K562 (cell line): ENCODE measurements around the gene LHB. TPM values are rescaled to one million over a fixed set of nuclear protein-coding genes. Genes with fewer than 3 reads are reported as not detected.
A peak's percentile ranks its signal among the peaks of the same experiment; 100 is the strongest.

Source experiments
- CBX2 ChIP-seq: fragments of 200-600 bp; sonication (generic); IDR thresholded peaks from one replicate; pipeline ENCODE4 v1.6.1; 2012; ENCODE audit warnings: mild to moderate bottlenecking, low read length, inconsistent platforms; ENCODE audit not compliant: insufficient read depth, poor library complexity, severe bottlenecking
- CCAR2 ChIP-seq: fragments of 200-400 bp; formaldehyde crosslinking; IDR thresholded peaks from 2 replicates; pipeline ENCODE4 v1.6.1; 2017; ENCODE audit warnings: mild to moderate bottlenecking, low read depth, low read length
- HMG20A ChIP-seq: fragments of 450-650 bp; formaldehyde crosslinking; conservative IDR thresholded peaks from 2 replicates; pipeline ENCODE4 v1.4.0; 2020; ENCODE audit warnings: mild to moderate bottlenecking, mixed read lengths
- ILK ChIP-seq: fragments of 450-650 bp; IDR thresholded peaks from 2 replicates; pipeline ENCODE4 v1.6.1; 2016; ENCODE audit warnings: missing genetic modification characterization, low read depth, mild to moderate bottlenecking, missing compliant biosample characterization, moderate library complexity, borderline replicate concordance
- MYC ChIP-seq, 2 experiments: fragments of 250-450 bp in 1 of 2; sonication (Bioruptor Pico) in 1 of 2; IDR thresholded peaks; 2 replicates each; pipeline versions ENCODE4 v1.5.1 to v1.6.1; 2012 to 2021; ENCODE audit warnings: low read depth in 2 of 2, borderline replicate concordance in 1 of 2, improper control_type of control experiment in 1 of 2, low read length in 1 of 2, mild to moderate bottlenecking in 1 of 2, moderate library complexity in 1 of 2
- NR2C2 ChIP-seq, 2 experiments: fragments of 200-800 bp in 1 of 2; sonication (Bioruptor generic) in 1 of 2; sonication (generic) in 1 of 2; formaldehyde crosslinking in 1 of 2; IDR thresholded peaks; 2 replicates each; pipeline versions ENCODE4 v1.6.1 to v1.8.0; 2016 to 2022; ENCODE audit warnings: mild to moderate bottlenecking in 1 of 2, missing compliant biosample characterization in 1 of 2, missing genetic modification characterization in 1 of 2, missing genetic modification reagents in 1 of 2
- NR3C1 ChIP-seq: sonication (generic); formaldehyde crosslinking; IDR thresholded peaks from 2 replicates; pipeline ENCODE4 v1.8.1; 2022; ENCODE audit warnings: missing genetic modification reagents
- POLR2H ChIP-seq: IDR thresholded peaks from 2 replicates; pipeline ENCODE4 v1.6.1; 2016; ENCODE audit warnings: missing genetic modification characterization, low read depth, mild to moderate bottlenecking, control low read depth, missing compliant biosample characterization, moderate library complexity
- PTBP1 ChIP-seq: fragments of 200-400 bp; formaldehyde crosslinking; IDR thresholded peaks from 2 replicates; pipeline ENCODE4 v1.6.1; 2017; ENCODE audit warnings: low read depth, low read length
- RBM14 ChIP-seq: fragments of 200-400 bp; formaldehyde crosslinking; IDR thresholded peaks from 2 replicates; pipeline ENCODE4 v1.6.1; 2018; ENCODE audit warnings: low read depth, mild to moderate bottlenecking, low read length, moderate library complexity, borderline replicate concordance; ENCODE audit not compliant: insufficient read depth
- RFX1 ChIP-seq: fragments of 450-650 bp; IDR thresholded peaks from 2 replicates; pipeline ENCODE4 v1.6.1; 2016; ENCODE audit warnings: mild to moderate bottlenecking, moderate library complexity
- SMARCB1 ChIP-seq: IDR thresholded peaks from 2 replicates; pipeline ENCODE4 v1.6.1; 2011; ENCODE audit warnings: improper control_type of control experiment, low read depth; ENCODE audit not compliant: insufficient read length
- TEAD1 ChIP-seq, 2 experiments: fragments of 450-650 bp in 1 of 2; sonication (generic) in 1 of 2; formaldehyde crosslinking; IDR thresholded peaks; 2 replicates each; pipeline versions ENCODE4 v1.4.0 to v1.8.0; 2020 to 2022; ENCODE audit warnings: mild to moderate bottlenecking in 2 of 2, missing genetic modification reagents in 1 of 2
- TFAM ChIP-seq: fragments of 250-450 bp; sonication (Bioruptor Pico); conservative IDR thresholded peaks from 2 replicates; pipeline ENCODE4 v1.5.0; 2021; ENCODE audit warnings: mild to moderate bottlenecking, moderate library complexity
- YBX1 ChIP-seq: fragments of 450-650 bp; IDR thresholded peaks from 2 replicates; pipeline ENCODE4 v1.7.1; 2016; ENCODE audit warnings: mild to moderate bottlenecking
- ZBTB17 ChIP-seq: fragments of 450-650 bp; formaldehyde crosslinking; IDR thresholded peaks from 2 replicates; pipeline ENCODE4 v1.4.0; 2020; ENCODE audit warnings: mild to moderate bottlenecking
- ZC3H4 ChIP-seq: sonication (generic); formaldehyde crosslinking; IDR thresholded peaks from 2 replicates; pipeline ENCODE4 v1.9.0; 2021; ENCODE audit warnings: missing genetic modification reagents, borderline replicate concordance
- ZFP30 ChIP-seq: fragments of 250-450 bp; sonication (Bioruptor Pico); IDR thresholded peaks from 2 replicates; pipeline ENCODE4 v1.8.0; 2022; ENCODE audit warnings: moderate library complexity, mild to moderate bottlenecking, inconsistent platforms, borderline replicate concordance
- ZFP36 ChIP-seq: fragments of 150-350 bp; IDR thresholded peaks from 2 replicates; pipeline ENCODE4 v1.6.1; 2018; ENCODE audit warnings: low read length, low read depth; ENCODE audit not compliant: partially characterized antibody
- ZNF146 ChIP-seq: IDR thresholded peaks from one replicate; pipeline ENCODE4 v1.6.1; 2018; ENCODE audit warnings: missing compliant biosample characterization; ENCODE audit not compliant: unreplicated experiment
- ZNF232 ChIP-seq: sonication (generic); formaldehyde crosslinking; IDR thresholded peaks from 2 replicates; pipeline ENCODE4 v1.8.0; 2022; ENCODE audit warnings: mild to moderate bottlenecking, missing genetic modification reagents
- ZNF347 ChIP-seq: fragments of 450-650 bp; formaldehyde crosslinking; IDR thresholded peaks from 2 replicates; pipeline ENCODE4 v1.4.0; 2020; ENCODE audit warnings: low read depth, mild to moderate bottlenecking, moderate library complexity
- ZNF655 ChIP-seq: fragments of 250-450 bp; sonication (Bioruptor Pico); IDR thresholded peaks from 2 replicates; pipeline ENCODE4 v1.5.0; 2021
- ZNF780A ChIP-seq: fragments of 250-450 bp; sonication (Bioruptor Pico); IDR thresholded peaks from 2 replicates; pipeline ENCODE4 v1.5.0; 2021; ENCODE audit warnings: mild to moderate bottlenecking
- ZNF785 ChIP-seq: fragments of 250-450 bp; sonication (Bioruptor Pico); IDR thresholded peaks from 2 replicates; pipeline ENCODE4 v1.4.0; 2020; ENCODE audit warnings: mild to moderate bottlenecking
- polyA plus RNA-seq, 8 experiments: library from polyadenylated mRNA; depleted of rRNA in 4 of 8; stranded (reverse) in 5 of 8; unstranded in 3 of 8; fragments of >200 nt; fragmentation: Nextera tagmentation in 2 of 8; fragmentation: Illumina TruSeq in 1 of 8; extraction: Ambion mirVana in 2 of 8; extraction: Trizol in 1 of 8; gene quantifications; 2 replicates each; pipeline versions ENCODE4 v1.2.1 to v1.2.3, GENCODE V29; 2011 to 2014; ENCODE audit warnings: inconsistent platforms in 1 of 8, missing spikeins in 1 of 8
- total RNA-seq, 7 experiments: library from RNA; depleted of rRNA in 6 of 7; stranded (reverse); fragments of >200 nt in 6 of 7; fragmentation: Illumina TruSeq in 2 of 7; extraction: Trizol in 2 of 7; gene quantifications; 2 replicates each; pipeline versions ENCODE4 v1.2.1 to v1.2.3, GENCODE V29; 2011 to 2021; ENCODE audit warnings: low replicate concordance in 1 of 7
- TF ChIP-seq, protein P1 (sequence below): fragments of 450-650 bp; IDR thresholded peaks from 2 replicates; pipeline ENCODE4 v1.6.1; 2016; ENCODE audit warnings: antibody characterized with exemption

The LHB gene
- total and polyA plus RNA-seq, 9 of the 15 experiments (the other 6 are each of a cell fraction or from before 2014, with no cell fraction given) = 0.54 TPM; not detected in 8

DNA sequence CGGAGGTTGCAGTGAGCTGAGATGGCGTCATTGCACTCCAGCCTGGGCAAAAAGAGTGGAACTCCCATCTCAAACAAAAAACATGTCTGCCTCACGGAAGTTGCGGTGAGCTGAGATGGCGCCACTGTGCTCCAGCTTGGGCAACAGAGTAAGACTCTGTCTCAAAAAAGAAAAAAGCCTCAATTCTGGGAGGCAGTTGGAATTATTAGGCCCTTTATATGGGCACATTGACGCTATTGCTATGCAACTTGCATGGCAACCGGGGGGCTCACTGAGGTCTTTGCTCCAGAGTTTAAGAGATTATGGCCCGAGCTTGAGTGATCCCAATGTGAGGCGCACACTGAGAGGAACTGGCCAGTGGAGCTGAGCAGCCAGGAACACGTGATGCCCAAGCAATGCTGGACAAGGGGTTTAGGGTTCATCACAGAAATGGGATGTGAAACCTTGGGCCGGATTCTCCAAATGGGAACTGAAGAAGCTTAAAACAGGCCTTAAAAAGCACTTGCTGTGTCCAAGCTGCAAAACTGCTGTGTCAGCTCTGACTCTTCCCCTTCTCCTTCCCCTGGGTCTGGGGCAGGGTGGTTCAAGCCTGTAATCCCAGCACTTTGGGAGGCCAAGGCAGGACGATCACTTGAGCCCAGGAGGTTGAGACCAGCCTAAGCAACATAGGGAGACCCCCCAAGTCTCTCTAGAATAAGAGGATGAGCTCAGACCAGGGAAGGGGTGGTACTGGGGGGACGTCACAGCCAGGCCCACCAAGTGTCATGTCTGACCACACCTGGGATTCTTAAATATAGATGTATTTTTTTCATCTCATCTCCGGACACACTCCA lies 49.3 kb downstream of the LHB start (continued):
- TF ChIP-seq POLR2H (tag) (peak; percentile 82), TFAM (CRISPR knock-in tag) (no peak), ZFP36 (no peak), NR2C2 (CRISPR knock-in tag; IDR thresholded peaks at IDR 0.05) (no peak), NR2C2 (tag; IDR thresholded peaks at IDR 0.05) (no peak), RFX1 (peak; percentile 48; the same call in 1 of the 2 replicates), HMG20A (CRISPR knock-in tag) (0 out of 2 replicates have a peak, but pooled peaks have one; percentile 39), ZBTB17 (CRISPR knock-in tag) (0 out of 2 replicates have a peak, but pooled peaks have one; percentile 62), ZNF785 (CRISPR knock-in tag) (no peak), ILK (tag) (no peak), CBX2 (no peak), ZNF655 (CRISPR knock-in tag) (no peak), TEAD1 (CRISPR knock-in tag; IDR thresholded peaks at IDR 0.05) (peak; percentile 63 to 74; a peak in 3 of 4 replicates), ZNF232 (no peak), ZFP30 (0 out of 2 replicates have a peak, but pooled peaks have one; percentile 62), NR3C1 (no peak), ZNF780A (CRISPR knock-in tag) (peak; percentile 70; the same call in 1 of the 2 replicates), ZC3H4 (peak; percentile 31; the same call in 1 of the 2 replicates), RBM14 (no peak), PTBP1 (0 out of 2 replicates have a peak, but pooled peaks have one; percentile 30), SMARCB1 (no peak), ZNF347 (CRISPR knock-in tag) (no peak), MYC (IDR thresholded peaks at IDR 0.05; ENCODE audit: low read depth, low read length) (no peak; the same call in 1 of the 2 replicates), MYC (CRISPR knock-in tag; IDR thresholded peaks at IDR 0.05; ENCODE audit: borderline replicate concordance, low read depth) (peak; percentile 54), ZNF146 (CRISPR knock-in tag) (no peak), YBX1 (no peak), CCAR2 (no peak)
- TF ChIP-seq, protein P1, sequence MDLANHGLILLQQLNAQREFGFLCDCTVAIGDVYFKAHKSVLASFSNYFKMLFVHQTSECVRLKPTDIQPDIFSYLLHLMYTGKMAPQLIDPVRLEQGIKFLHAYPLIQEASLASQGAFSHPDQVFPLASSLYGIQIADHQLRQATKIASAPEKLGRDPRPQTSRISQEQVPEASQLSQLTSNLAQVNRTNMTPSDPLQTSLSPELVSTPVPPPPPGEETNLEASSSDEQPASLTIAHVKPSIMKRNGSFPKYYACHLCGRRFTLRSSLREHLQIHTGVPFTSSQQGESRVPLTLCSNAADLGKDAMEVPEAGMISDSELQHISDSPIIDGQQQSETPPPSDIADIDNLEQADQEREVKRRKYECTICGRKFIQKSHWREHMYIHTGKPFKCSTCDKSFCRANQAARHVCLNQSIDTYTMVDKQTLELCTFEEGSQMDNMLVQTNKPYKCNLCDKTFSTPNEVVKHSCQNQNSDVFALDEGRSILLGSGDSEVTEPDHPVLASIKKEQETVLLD = no peak
